ENCODE data around the gene USP44.

GRCh38 chr12:95484524-95484923 is 66.8 kb downstream of the USP44 start:
- TF ChIP-seq, protein P1, sequence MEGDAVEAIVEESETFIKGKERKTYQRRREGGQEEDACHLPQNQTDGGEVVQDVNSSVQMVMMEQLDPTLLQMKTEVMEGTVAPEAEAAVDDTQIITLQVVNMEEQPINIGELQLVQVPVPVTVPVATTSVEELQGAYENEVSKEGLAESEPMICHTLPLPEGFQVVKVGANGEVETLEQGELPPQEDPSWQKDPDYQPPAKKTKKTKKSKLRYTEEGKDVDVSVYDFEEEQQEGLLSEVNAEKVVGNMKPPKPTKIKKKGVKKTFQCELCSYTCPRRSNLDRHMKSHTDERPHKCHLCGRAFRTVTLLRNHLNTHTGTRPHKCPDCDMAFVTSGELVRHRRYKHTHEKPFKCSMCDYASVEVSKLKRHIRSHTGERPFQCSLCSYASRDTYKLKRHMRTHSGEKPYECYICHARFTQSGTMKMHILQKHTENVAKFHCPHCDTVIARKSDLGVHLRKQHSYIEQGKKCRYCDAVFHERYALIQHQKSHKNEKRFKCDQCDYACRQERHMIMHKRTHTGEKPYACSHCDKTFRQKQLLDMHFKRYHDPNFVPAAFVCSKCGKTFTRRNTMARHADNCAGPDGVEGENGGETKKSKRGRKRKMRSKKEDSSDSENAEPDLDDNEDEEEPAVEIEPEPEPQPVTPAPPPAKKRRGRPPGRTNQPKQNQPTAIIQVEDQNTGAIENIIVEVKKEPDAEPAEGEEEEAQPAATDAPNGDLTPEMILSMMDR (IDR thresholded peaks at IDR 0.05; ENCODE audit: insufficient read depth, low read length, poor library complexity, severe bottlenecking): no peak
- no peak for TF ChIP-seq EZH2phosphoT487 (conservative IDR thresholded peaks at IDR 0.05; ENCODE audit: low read length)

Data from SU-DHL-6 (cell line).